ENCODE results near the gene TMEM178B. TPM values are rescaled to one million over a fixed set of nuclear protein-coding genes. Genes with fewer than 3 reads are reported as not detected.
"Not testable (repeated sequence)": the region's sequence is repeated elsewhere in the genome, so short reads cannot be mapped to it uniquely, and the experiment has no call there.

Gene TMEM178B
- total RNA-seq, 2 experiments from 2014 or later = 0.05 to 0.10 TPM

DNA sequence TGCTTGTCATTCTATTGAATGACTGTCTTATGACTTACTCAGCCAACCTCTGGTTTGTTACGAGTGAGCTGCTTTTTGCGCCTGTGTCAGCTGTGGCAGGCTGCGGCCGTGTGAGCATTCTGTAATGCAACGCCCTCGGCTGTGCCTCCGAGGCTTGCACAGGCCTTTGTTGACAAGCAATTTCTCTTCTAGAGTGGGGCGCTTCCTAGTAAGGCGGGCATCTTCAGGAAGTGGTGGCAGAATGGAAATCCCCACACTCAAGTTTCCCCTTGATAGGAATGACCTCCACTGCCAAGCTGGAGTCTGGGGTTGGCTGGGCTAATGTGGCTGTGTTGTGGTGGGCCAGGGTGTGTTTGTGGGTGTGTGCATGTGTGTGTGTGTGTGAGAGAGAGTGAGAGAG, 20.2 kb upstream of the TMEM178B start:
- Mint-ChIP-seq H3K4me1 (ENCODE audit: low read depth) (peaks cover 25% of the 10 kb centered on the region), H3K27ac (peak overlapping the region; percentile 71), H3K27me3 (ENCODE audit: low read depth) (peaks cover 12% of the 10 kb centered on the region), H3K4me3 (no peak overlapping the region), H3K9me3 (ENCODE audit: insufficient read depth) (no peaks in the 10 kb centered on the region), H3K36me3 (ENCODE audit: low read depth) (no peaks in the 10 kb centered on the region)
- ATAC-seq (peak; percentile 91), DNase-seq (peak; percentile 54)
- ChIA-PET CTCF (no interaction called here), POLR2A (interaction anchor here (1.0 to 1.1 kb wide), 2 partner anchors 19 to 39 kb away, joined by 3 to 5 read pairs; partner anchors contain the start of gene MRPS33)

DNA sequence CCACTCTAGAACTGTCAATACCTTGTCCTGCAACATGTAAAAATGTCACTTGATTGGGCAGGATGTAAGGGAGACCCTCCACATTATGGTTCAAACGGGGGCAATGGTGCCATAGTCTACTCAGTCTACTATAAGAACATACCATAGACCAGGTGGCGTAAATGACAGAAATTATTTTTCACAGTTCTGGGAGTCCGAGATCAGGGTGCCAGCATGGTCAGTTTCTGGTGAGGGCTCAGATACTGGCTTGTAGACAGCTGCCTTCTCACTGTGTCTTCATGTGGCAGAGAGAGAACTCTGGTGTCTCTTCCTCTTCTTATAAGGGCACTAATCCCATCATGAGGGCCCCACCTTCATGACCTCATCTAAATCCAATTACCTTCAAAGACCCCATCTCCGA, 18.7 kb upstream of the TMEM178B start:
- no peaks in the 10 kb centered on the region for H3K36me3 Mint-ChIP-seq (ENCODE audit: low read depth)
- ATAC-seq (no peak), DNase-seq (no peak)
- peaks cover 25% of the 10 kb centered on the region for H3K4me1 Mint-ChIP-seq (ENCODE audit: low read depth)
- H3K4me3 Mint-ChIP-seq = no peak overlapping the region
- POLR2A ChIA-PET = no interaction called here
- CTCF ChIA-PET = no interaction called here
- H3K9me3 Mint-ChIP-seq (ENCODE audit: insufficient read depth) = no peaks in the 10 kb centered on the region
- H3K27me3 Mint-ChIP-seq (ENCODE audit: low read depth) = peaks cover 8% of the 10 kb centered on the region
- H3K27ac Mint-ChIP-seq = no peak overlapping the region

DNA sequence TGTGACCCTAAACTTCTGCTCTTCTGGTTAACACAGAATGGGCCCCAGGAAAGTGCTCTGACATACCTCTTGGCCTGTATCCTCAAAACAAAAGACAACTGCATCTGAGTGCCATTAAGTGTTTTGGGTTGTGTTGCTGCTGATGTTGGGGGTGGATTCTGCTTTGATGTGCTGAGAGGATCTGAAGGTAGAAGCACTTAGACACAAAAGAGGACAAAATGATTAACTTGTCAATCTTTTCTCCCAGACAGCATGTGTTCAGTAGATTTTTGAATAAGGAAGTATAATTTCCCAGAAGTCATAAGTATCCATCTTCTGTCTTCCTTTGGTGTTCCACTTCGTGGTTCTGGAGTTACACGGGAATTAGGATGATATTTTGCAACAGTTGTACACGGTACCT, 16.1 kb upstream of the TMEM178B start:
- Mint-ChIP-seq H3K36me3 (ENCODE audit: low read depth) (no peaks in the 10 kb centered on the region), H3K9me3 (ENCODE audit: insufficient read depth) (no peaks in the 10 kb centered on the region), H3K27ac (no peak overlapping the region), H3K27me3 (ENCODE audit: low read depth) (peaks cover 10% of the 10 kb centered on the region), H3K4me1 (ENCODE audit: low read depth) (peaks cover 14% of the 10 kb centered on the region), H3K4me3 (no peak overlapping the region)
- ChIA-PET CTCF (no interaction called here), POLR2A (no interaction called here)
- no peak for ATAC-seq
- DNase-seq = no peak

DNA sequence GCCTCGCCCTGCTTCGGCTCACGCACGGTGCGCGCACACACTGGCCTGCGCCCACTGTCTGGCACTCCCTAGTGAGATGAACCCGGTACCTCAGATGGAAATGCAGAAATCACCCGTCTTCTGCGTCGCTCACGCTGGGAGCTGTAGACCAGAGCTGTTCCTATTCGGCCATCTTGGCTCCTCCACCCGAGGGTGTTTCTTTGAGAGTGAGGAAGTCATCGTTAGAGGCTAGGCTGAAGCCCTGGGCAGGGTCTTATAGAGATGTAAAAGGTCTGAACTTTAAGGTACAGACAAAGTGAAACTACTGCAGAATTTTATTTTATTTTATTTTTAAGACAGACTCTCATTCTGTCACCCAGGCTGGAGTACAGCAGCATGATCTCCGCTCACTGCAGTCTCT, 6.0 kb upstream of the TMEM178B start:
- CTCF ChIA-PET; DNase-seq; H3K9me3 Mint-ChIP-seq (ENCODE audit: insufficient read depth); H3K4me3 Mint-ChIP-seq; POLR2A ChIA-PET; H3K36me3 Mint-ChIP-seq (ENCODE audit: low read depth); ATAC-seq; H3K27ac Mint-ChIP-seq: not testable (repeated sequence)
- H3K4me1 Mint-ChIP-seq (ENCODE audit: low read depth) = peaks cover 19% of the 10 kb centered on the region
- H3K27me3 Mint-ChIP-seq (ENCODE audit: low read depth) = peaks cover 35% of the 10 kb centered on the region

DNA sequence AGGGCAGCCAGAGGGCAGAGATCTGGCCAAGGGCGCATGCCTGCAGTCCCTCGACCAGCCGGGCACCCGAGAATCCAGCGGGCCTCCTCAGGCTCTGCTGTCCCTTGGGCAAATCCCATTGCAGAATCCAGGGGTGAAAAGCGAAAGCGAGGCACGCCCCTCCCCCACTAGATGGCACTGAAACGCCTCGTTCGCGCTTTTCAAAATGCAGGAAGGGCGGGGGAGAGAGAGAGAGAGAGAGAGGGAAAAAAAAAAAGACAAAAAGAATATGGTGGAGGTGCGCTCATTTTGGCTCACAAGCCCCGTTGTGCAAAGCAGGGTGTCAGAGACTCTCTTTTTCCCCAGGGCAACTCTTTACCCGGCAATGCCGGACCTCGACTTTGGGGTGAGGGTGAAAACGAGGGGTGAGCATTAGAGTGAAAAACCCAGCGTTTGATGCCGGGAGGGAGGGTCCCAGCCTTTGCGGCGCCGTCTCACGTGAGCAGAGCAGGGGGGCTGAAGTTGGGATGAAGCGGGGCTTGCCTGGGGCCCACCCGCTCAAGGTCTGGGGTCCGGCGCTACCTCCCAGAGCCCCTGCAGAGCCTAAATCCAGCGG, 2.5 kb upstream of the TMEM178B start:
- Mint-ChIP-seq H3K4me3 (peak overlapping the region; percentile 71), H3K27ac (no peak overlapping the region), H3K36me3 (ENCODE audit: low read depth) (no peaks in the 10 kb centered on the region), H3K27me3 (ENCODE audit: low read depth) (peaks cover 45% of the 10 kb centered on the region), H3K4me1 (ENCODE audit: low read depth) (peaks cover 22% of the 10 kb centered on the region), H3K9me3 (ENCODE audit: insufficient read depth) (no peaks in the 10 kb centered on the region)
- DNase-seq = peak; percentile 66
- CTCF ChIA-PET = interaction anchor here (1.1 to 1.8 kb wide), 3 partner anchors 57 to 579 kb away, joined by 3 to 5 read pairs (median 4); partner anchors contain the start of gene MRPS33
- no peak for ATAC-seq
- POLR2A ChIA-PET = interaction anchor here (0.8 kb wide), 1 partner anchor 57 kb away, joined by 3 read pairs; the partner anchor contains the start of gene MRPS33

DNA sequence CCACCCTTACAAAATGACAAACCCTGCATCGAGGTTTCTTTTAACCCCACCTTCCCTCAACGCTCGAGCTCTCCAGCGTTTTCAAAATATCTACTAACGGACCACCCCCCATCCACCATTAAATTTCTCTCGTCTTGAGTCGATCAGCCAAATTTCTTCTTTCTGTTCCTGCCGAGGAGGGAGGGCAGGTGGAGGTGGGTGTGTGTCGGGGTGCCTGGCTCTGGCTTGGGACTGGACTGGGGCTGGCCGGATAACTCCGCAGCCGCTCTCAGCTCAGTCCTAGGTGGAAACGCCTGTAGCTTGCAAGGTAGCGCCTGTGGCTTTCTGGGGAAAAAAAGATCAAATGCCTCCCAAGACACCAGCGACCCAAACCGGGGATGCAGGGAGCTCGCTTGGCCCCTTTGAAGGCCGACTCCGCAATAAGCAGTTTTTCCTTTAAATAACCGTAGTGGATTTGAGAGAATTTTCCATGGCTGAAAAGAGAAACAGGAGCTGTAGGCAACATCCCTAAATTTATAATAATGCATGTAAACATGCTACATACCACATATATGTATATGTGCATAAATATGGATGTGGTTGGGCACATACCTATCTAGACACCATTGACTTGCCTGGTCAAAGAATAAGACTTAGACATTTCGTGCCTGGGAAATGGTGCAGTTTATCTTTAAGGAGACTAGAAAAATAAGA, 1.9 kb upstream of the TMEM178B start:
- ATAC-seq = no peak
- Mint-ChIP-seq H3K36me3 (ENCODE audit: low read depth) (no peaks in the 10 kb centered on the region), H3K27ac (no peak overlapping the region), H3K9me3 (ENCODE audit: insufficient read depth) (no peaks in the 10 kb centered on the region), H3K4me3 (peak overlapping the region; percentile 71), H3K27me3 (ENCODE audit: low read depth) (peaks cover 45% of the 10 kb centered on the region), H3K4me1 (ENCODE audit: low read depth) (peaks cover 22% of the 10 kb centered on the region)
- POLR2A ChIA-PET = interaction anchor here (0.6 to 0.8 kb wide), 3 partner anchors 18 to 167 kb away, joined by 3 read pairs; partner anchors contain the start of gene MRPS33
- CTCF ChIA-PET = interaction anchor here (1.1 to 1.8 kb wide), 4 partner anchors 57 to 578 kb away, joined by 3 to 5 read pairs (median 4); partner anchors contain the start of gene MRPS33
- no peak for DNase-seq

DNA sequence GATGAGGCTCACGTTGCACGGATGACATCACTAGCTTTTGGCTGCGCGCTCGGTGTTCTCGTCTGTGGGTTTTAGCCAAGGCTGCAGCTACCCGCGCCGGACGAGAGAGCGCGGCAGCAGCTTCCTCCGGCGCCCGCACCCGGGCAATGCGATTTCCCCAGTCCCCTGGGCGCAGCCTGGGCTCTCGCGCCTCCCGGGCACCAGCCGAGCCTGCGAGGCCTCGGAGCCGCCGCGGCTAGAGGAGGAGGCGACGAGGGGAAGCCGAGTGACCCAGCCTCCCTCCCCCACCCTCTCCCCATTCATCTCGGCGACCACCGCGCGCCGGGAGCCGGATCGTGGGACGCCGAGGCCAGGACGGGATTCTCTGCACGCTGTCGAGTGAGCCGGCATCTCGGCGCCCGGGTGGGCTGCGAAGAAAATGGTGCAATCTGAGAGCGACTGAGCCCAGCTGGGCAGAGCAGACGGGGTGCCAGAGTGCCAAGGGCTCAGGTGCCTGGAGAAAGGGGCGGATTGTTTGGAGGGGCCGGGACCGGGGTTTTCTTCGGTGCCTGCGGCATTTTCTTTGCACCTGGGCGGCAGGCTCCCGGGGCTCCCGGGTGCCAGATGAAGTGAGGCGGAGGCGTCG, 1.2 kb upstream of the TMEM178B start:
- no peaks in the 10 kb centered on the region for H3K9me3 Mint-ChIP-seq (ENCODE audit: insufficient read depth)
- POLR2A ChIA-PET = interaction anchor here (0.6 to 0.8 kb wide), 4 partner anchors 19 to 351 kb away, joined by 3 read pairs; partner anchors contain the start of gene MRPS33
- peak; percentile 45 for ATAC-seq
- no peaks in the 10 kb centered on the region for H3K36me3 Mint-ChIP-seq (ENCODE audit: low read depth)
- H3K4me3 Mint-ChIP-seq = peak overlapping the region; percentile 71
- H3K4me1 Mint-ChIP-seq (ENCODE audit: low read depth) = peaks cover 22% of the 10 kb centered on the region
- no peak overlapping the region for H3K27ac Mint-ChIP-seq
- peak; percentile 42 for DNase-seq
- CTCF ChIA-PET = interaction anchor here (1.1 to 1.8 kb wide), 4 partner anchors 58 to 578 kb away, joined by 3 to 5 read pairs (median 4); partner anchors contain the start of gene MRPS33
- H3K27me3 Mint-ChIP-seq (ENCODE audit: low read depth) = peaks cover 45% of the 10 kb centered on the region

DNA sequence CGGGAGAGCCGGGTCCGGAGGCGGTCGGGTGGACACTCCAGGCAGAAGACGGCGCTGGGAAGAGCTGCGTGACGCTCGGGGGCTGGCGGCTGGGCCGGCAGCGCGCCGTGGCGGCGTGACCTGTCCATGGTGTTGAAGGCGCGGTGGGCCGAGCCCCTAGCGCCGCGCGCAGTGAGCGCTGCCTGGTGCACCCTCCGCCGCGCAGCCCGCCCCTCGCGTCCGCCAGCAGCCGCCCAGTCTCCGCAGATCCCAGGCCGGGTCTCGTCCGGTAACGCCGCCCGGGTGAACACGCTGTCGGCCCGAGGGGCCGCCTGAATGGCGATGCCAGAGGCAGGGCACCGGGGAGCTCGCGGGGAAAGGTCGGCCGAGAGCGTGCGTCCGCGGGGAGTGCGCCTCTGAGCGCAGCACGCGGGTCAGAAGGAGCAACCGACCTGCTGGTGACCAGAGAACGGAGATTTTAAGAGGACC, 657 bp upstream of the TMEM178B start:
- Mint-ChIP-seq H3K36me3 (ENCODE audit: low read depth) (no peaks in the 10 kb centered on the region), H3K4me3 (peak overlapping the region; percentile 71), H3K27ac (no peak overlapping the region), H3K4me1 (ENCODE audit: low read depth) (peaks cover 22% of the 10 kb centered on the region), H3K9me3 (ENCODE audit: insufficient read depth) (no peaks in the 10 kb centered on the region), H3K27me3 (ENCODE audit: low read depth) (peaks cover 45% of the 10 kb centered on the region)
- POLR2A ChIA-PET = interaction anchor here (0.6 kb wide), 1 partner anchor 352 kb away, joined by 3 read pairs; no protein-coding TSS in a partner anchor
- DNase-seq (peak; percentile 29), ATAC-seq (peak; percentile 68)
- CTCF ChIA-PET = interaction anchor here (1.3 to 1.8 kb wide), 2 partner anchors 59 to 262 kb away, joined by 4 to 5 read pairs; partner anchors contain the start of gene MRPS33

DNA sequence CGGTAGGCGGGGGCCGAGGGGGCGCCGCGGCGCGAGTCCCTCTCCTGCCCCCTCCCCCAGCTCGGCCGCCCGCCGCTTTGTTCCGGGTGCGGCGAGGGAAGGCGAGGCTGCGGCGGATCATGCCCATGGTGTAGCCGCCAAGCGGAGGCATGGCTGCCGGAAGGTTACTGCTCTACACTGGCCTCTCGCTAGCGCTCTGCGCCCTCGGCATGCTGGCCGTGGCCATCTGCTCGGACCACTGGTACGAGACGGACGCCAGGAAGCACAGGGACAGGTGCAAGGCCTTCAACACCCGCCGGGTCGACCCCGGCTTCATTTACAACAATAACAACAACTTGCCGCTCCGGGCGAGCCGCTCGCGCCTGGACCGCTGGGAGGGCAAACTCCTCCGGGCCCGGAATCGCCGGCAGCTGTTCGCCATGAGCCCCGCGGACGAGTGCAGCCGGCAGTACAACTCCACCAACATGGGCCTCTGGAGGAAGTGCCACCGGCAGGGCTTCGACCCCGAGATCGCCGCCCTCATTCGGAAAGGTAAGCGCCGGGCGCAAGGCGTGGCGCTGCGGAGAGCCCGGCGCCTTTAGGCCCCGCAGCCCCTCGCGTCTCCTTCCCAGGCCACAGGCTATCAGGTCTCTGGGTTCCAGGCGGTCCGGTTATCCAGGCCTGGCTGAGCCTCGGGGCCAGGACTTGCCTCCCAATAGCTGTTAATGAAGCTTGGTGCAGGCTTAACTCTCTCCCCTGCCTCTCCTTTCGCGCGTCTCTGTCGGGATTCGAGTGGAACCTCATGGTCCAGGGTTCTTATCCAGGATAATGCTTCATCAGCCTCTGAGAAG, 513 bp downstream of the TMEM178B start:
- no peaks in the 10 kb centered on the region for H3K9me3 Mint-ChIP-seq (ENCODE audit: insufficient read depth)
- peaks cover 22% of the 10 kb centered on the region for H3K4me1 Mint-ChIP-seq (ENCODE audit: low read depth)
- ChIA-PET CTCF (interaction anchor here (1.9 kb wide), 1 partner anchor 459 kb away, joined by 9 read pairs; no protein-coding TSS in a partner anchor), POLR2A (no interaction called here)
- no peak overlapping the region for H3K27ac Mint-ChIP-seq
- peak; percentile 54 for ATAC-seq
- peak overlapping the region; percentile 64 for H3K4me3 Mint-ChIP-seq
- H3K36me3 Mint-ChIP-seq (ENCODE audit: low read depth) = no peaks in the 10 kb centered on the region
- peaks cover 42% of the 10 kb centered on the region for H3K27me3 Mint-ChIP-seq (ENCODE audit: low read depth)
- DNase-seq = peak; percentile 27

DNA sequence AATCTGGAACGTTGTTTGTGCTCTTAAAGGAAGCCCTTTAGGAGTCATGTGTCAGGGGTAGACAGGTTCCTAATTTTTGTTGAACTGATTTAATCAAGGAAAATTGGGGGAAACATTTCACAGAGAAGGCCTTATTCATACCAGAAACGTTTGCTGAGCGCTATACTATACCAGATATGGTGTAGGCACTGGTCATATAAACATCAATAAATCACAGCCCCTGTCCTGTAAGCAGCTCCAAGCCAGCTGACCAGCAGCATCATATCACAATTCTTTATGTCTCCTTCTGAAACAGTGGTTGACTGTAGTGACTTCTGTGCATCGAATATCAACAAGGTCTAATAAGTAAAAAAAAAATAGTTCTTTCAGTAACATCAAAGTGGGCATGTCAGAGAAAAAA, 1.1 kb downstream of the TMEM178B start:
- H3K27ac Mint-ChIP-seq = no peak overlapping the region
- peak overlapping the region; percentile 64 for H3K4me3 Mint-ChIP-seq
- ChIA-PET CTCF (interaction anchor here (1.9 kb wide), 1 partner anchor 458 kb away, joined by 9 read pairs; no protein-coding TSS in a partner anchor), POLR2A (no interaction called here)
- no peaks in the 10 kb centered on the region for H3K36me3 Mint-ChIP-seq (ENCODE audit: low read depth)
- H3K27me3 Mint-ChIP-seq (ENCODE audit: low read depth) = peaks cover 36% of the 10 kb centered on the region
- ATAC-seq (no peak), DNase-seq (no peak)
- H3K4me1 Mint-ChIP-seq (ENCODE audit: low read depth) = peaks cover 22% of the 10 kb centered on the region
- no peaks in the 10 kb centered on the region for H3K9me3 Mint-ChIP-seq (ENCODE audit: insufficient read depth)

DNA sequence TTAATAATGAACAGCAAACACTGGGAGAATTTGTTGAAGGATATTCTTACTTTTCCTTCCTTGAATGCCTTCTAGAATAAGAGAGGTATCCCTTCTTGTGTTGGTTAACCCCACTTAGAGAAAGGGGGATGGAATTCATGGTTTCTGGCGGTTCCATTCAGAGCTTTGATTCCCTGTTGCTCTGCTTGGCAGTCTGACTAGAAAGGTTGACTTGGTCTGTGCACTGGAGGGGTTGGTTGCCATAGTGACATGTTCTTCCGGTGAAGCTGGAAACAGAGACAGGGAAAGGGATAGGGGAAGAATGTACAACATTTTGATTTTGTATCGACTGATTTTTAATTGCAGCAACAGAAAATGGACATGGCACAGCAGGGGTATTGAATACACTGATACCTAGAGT, 2.5 kb downstream of the TMEM178B start:
- Mint-ChIP-seq H3K27ac (no peak overlapping the region), H3K9me3 (ENCODE audit: insufficient read depth) (no peaks in the 10 kb centered on the region), H3K27me3 (ENCODE audit: low read depth) (peaks cover 23% of the 10 kb centered on the region), H3K36me3 (ENCODE audit: low read depth) (no peaks in the 10 kb centered on the region), H3K4me1 (ENCODE audit: low read depth) (peaks cover 17% of the 10 kb centered on the region), H3K4me3 (no peak overlapping the region)
- ATAC-seq (no peak), DNase-seq (no peak)
- POLR2A ChIA-PET = no interaction called here
- CTCF ChIA-PET = interaction anchor here (1.5 to 1.9 kb wide), 2 partner anchors 265 to 457 kb away, joined by 3 to 9 read pairs; no protein-coding TSS in a partner anchor
